Astrocyte (in vitro differentiated cells and primary cell): ENCODE measurements around the gene DAPK3.

ENCODE experiments used
- CTCF ChIP-seq: IDR thresholded peaks from 2 replicates; pipeline ENCODE4 v1.5.1; 2011; ENCODE audit warnings: low read depth, mild to moderate bottlenecking, inconsistent platforms, low read length, moderate library complexity; ENCODE audit not compliant: insufficient read depth
- EZH2 ChIP-seq: IDR thresholded peaks from 2 replicates; pipeline ENCODE4 v1.6.1; 2012; ENCODE audit warnings: mild to moderate bottlenecking, low read length, inconsistent platforms; ENCODE audit not compliant: insufficient read depth

GRCh38 chr19:3954107-3954506, 16.8 kb downstream of the DAPK3 start:
- TF ChIP-seq CTCF (no peak), EZH2 (no peak)
